HS-5 (cell line): Measurements from ENCODE around the gene ERBB4.

Experiments used
- DNase-seq: peaks from one replicate; pipeline ENCODE4 v3.0.0-alpha.2; 2012; ENCODE audit warnings: low read depth

ERBB4 gene

GRCh38 chr2:211823886-211824479 is 714.6 kb downstream of the ERBB4 start:
- DNase-seq: no peak

GRCh38 chr2:211822686-211823335 is 715.8 kb downstream of the ERBB4 start:
- no peak for DNase-seq

DNA sequence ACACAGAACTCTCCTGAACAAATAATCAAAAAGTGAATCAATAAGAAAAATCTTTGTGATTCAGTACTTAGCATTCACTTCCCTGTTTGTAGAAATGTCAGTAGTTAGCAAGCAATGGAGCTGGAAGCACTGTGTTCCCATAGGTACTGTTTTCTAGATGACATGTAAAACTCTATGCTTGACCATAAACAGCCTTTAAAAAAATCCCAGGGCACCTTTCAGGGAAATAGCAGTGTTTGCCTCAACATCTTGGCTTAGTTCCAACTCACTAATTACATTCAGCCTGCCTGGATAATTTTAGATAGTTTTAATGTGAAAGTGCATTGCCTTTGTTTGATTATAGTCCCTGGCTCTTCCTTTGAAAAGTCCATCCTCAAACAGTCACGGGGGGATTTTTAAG is 721.8 kb downstream of the ERBB4 start:
- DNase-seq: no peak

DNA sequence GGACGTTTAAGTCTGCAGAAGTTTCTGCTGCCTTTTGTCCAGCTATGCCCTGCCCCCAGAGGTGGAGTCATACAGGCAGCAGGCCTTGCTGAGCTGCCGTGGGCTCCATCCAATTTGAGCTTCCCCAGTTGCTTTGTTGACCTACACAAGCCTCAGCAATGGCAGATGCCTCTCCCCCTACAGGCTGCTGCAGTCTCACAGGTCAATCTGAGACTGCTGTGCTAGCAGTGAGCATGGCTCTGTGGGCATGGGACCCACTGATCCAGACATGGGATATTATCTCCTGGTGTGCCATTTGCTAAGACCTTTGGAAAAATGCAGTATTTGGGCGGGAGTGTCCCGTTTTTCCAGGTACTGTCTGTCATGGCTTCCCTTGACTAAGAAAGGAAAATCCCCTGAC is 726.0 kb downstream of the ERBB4 start:
- no peak for DNase-seq

- DNase-seq: no peak
Observed at GRCh38 chr2:211802666-211803065, 735.9 kb downstream of the ERBB4 start.

DNA sequence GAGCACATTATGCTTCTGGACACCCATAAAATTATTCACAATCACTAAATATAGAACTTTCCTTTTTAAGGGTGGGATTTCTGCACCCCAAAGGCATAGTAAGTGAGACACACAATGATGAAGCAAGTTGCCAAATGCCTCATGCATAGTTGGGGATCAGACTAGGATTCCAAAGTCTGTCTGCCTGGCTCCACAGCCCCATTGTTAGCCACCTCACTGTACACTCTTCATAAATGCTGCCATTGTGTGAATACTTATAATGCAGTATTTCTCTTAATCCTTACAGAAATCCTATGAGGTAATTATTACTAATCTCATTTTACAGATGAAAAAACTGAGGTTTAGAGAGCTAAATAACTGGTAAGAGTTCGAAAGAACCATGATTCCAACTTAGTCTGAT is 738.6 kb downstream of the ERBB4 start:
- DNase-seq: no peak

- no peak for DNase-seq
Observed at GRCh38 chr2:211798868-211799267, 739.7 kb downstream of the ERBB4 start.

DNA sequence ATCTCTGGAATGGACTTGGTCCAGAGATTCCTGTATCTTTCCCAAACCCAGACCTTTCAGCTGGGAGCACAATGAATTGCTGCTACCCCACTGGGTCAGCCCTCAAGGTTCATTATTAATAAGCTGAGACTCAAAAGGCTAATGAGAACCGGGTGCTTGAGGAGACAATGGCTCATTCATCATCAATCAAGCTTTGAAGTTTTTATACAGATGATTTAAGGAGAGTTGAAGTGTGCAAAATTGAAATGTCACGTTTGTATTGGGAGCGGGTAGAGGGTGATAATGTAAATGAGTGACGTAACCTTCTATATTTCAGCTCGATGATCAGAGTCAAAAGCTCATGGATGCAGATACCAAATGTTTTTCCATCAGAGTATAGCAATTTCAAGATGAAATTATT is 744.9 kb downstream of the ERBB4 start:
- DNase-seq: no peak

DNA sequence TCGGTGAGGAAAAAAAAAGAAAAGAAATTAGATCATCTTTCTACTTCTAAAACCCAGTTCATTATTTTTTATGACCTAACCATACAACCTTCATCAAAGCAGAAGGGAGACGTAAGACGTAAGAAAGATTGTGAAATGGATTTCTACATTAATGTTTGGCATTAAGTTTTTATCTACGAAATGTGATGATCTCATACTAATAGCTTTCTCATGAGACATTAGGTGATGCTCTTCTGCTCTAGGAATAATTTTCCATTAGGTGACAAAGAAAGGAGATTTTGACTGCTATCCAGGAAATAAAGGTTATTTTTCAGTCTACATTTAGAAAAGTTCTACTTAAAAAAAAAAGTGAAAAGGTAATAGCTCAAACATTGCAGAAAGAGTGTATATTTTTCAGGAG is 748.6 kb downstream of the ERBB4 start:
- no peak for DNase-seq

DNA sequence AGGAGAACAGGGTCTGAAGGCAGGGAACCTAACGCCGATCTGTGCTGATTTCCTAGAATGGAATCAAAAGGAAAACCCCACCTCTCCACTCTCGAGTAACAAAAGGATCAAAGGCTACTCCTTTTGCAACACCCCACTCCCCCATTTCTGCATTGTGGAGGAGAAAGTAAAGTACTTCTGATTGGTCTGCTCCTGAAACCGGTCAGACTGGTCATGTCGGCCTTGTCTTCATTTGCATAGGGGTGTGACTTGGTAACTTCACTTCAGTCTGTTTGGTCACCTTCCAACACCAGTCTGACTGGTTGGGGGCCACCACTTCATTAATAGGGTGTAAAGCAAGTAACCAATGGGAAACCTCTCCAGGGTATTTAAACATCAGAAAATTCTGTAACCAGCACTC is 771.9 kb downstream of the ERBB4 start:
- DNase-seq: no peak

DNA sequence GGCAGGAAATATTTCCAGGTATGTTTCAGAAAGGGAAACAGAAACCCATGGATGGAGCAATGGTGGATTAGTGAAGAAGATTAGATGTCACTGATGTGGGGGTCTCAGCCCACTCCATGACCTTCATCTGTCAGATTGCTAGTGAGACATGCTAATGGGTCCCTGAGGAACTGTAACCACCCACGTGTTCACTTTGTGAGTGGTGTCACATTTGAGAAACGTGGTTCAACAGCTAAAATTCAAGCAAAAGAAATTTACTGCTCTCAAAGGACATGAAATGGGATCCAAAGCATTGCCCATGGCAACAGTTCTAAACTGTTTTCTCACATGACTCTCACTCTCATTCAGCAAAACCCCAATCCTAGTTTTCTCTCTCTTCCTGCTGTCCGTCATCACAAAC is 776.1 kb downstream of the ERBB4 start:
- no peak for DNase-seq

DNA sequence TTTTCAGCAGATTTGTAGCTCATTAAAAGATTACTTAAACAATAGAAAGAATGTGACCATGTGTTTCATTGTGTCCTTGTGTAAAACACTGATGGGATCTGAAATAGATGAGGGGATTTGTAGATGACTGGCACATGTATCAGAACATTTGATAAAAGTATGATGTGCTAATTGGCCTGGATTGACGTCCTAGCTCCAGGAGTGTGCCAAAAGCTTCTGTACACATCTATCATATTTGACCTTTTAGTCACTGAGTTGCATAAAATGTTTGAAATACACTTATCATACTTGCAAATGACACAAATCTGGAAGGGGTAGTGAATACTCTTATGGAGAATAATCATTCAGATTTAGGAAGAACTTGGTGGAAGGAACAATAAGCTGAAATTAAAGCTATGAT is 778.5 kb downstream of the ERBB4 start:
- DNase-seq: no peak

DNA sequence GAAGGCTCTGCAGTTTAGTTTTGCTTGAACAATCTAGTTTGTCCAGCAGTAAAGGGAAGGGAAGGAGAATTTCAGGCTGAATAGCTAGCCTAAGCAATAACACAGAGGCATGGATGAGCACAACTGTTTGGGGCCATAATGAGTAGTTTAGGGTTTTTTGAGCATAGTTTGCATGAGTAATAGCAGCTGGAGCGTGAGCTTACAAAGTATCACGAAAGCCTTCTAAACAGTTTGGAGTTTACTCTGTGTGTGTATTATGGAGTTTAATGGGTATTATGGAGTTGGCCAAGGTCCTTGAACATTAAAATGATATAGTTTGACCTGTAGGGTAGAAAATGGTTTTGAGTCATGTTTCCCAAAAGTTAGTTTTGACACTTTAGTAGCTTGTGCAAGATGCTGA is 782.3 kb downstream of the ERBB4 start:
- DNase-seq: no peak

GRCh38 chr2:211755187-211755586 is 783.4 kb downstream of the ERBB4 start:
- no peak for DNase-seq

GRCh38 chr2:211751848-211752247 is 786.8 kb downstream of the ERBB4 start:
- no peak for DNase-seq

GRCh38 chr2:211748339-211748738 is 790.3 kb downstream of the ERBB4 start:
- DNase-seq: no peak

DNA sequence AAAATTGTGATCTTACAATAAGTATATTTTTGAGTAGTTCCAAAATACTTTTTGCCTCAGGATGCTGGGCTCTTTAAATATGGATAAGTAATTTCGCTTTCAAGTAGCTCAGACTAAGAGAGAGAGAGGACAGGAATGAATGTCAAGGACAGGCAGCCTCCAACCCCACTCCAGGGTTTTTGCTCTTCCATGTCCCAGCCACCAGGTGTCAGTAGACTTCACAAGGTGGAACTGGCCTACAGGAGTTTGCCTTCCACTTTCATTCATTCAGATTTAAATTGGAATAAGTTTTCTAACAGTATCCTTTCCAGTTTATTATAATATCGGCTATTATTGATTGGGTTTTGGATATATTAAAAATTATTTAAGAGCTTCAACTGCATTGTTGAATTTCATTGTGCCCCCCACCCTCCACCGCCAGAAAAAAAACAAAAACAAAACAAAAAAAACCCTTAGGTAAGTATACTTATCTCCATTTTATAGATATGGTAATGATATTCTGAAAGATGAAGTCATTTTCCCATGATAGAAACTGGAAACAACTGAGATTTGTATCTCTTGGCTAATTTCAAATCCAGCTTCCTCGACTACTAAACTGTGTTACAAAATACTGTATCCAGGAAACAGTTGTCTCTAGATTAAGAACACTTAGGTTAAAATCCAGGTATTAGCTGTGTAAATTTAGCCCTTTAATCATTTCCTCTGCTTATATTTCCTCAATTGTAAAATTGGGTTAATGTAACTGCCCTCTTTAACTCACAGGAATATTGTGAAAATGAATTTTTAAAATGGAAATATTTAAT is 793.1 kb downstream of the ERBB4 start:
- DNase-seq: peak; percentile 31

DNA sequence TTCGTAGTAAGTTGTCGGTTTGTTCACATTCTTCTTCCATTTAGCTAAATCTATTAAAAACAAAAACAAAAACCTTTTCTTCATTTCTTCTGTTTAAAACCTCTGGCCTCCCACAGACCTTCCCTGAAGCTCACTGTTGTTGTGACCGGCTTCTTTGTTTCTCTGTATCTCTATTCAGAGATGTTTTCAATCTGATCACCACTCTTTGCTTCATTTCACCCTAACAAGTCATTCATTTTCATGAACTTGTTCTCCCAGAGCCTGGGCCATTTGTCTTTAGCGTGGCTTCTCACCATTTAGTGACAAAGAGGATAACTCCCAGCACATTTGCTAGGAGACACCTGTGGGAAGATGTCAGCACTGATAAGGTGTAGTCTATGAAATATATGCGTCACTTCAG is 794.2 kb downstream of the ERBB4 start:
- no peak for DNase-seq

- no peak for DNase-seq
Observed at GRCh38 chr2:211741966-211742365, 796.6 kb downstream of the ERBB4 start.

DNA sequence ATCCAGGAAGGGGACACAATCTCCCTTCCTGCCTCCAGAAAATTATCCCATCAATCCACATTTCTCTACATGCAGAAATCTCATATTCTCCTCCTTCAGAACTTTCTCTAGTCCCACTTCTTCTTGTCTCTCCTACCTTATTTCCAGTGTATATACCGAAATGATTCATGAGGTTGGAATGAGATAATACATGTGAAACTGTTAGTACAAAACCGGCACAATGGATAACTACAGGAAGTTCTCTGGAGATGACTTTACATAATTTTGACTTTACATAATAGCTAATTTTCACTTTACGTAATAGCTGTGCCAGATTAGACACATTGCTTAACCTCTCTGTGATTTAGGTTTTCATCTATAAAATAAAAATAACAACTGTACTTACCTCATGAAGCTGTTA is 801.3 kb downstream of the ERBB4 start:
- DNase-seq: peak; percentile 43

DNA sequence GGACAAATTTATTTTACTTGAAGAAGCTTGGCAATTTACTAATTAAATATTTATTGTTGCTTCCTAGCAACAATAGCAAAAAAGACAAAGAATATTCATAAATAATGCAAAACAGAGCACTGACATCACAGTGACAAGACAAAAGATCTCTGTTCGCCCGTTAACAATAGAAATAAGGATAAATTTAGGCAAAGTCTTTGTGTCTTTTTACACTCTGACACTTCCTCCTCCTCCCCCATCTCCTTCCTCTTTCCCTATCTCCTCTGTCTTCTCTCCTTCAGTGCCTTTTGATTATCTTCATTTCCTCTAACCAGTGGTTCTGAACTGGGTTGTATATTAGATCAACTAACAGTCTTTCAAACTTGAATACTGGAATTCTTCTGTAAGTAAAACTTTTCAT is 808.4 kb downstream of the ERBB4 start:
- DNase-seq: no peak

DNA sequence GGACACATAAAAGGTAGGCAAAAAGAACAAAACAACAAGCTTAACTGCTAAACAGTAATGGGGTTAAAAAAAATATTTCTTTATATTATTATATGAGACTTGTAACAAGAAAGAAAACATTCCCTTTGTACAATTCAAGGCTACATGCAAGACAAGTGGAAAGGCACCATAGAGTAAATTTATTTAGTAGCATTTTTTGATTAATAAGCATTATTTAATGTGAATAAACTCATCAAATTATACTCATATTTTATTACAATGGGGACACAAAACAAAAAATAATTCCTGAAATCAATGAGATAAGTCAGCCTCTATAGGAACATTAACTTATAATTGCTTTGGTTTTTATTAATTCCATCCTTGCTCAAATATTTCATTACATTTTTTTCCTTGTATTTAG is 809.2 kb downstream of the ERBB4 start:
- no peak for DNase-seq

GRCh38 chr2:211724933-211725332 is 813.7 kb downstream of the ERBB4 start:
- no peak for DNase-seq

- DNase-seq: no peak
Observed at GRCh38 chr2:211723398-211723797, 815.2 kb downstream of the ERBB4 start.
